Type B pancreatic cell (in vitro differentiated cells): ENCODE data around the gene MOGAT2. TPM values are rescaled to one million over a fixed set of nuclear protein-coding genes. Genes with fewer than 3 reads are reported as not detected.

Source experiments
- DNase-seq: peaks from one replicate; pipeline ENCODE4 v3.0.0; 2021; ENCODE audit warnings: mixed read lengths; ENCODE audit not compliant: unreplicated experiment; ENCODE audit errors: extremely low spot score
- H3K27ac Mint-ChIP-seq: 2 replicates; pipeline ENCODE4 v1.8.0; 2021; ENCODE audit warnings: mild to moderate bottlenecking, mixed read lengths
- H3K27me3 Mint-ChIP-seq: 2 replicates; pipeline ENCODE4 v1.8.0; 2021; ENCODE audit warnings: mixed read lengths
- H3K36me3 Mint-ChIP-seq: 2 replicates; pipeline ENCODE4 v1.8.0; 2021; ENCODE audit warnings: mixed read lengths
- H3K4me1 Mint-ChIP-seq: one replicate; pipeline ENCODE4 v1.8.0; 2021; ENCODE audit warnings: mixed read lengths; ENCODE audit not compliant: unreplicated experiment
- H3K4me3 Mint-ChIP-seq: 2 replicates; pipeline ENCODE4 v1.8.0; 2021; ENCODE audit warnings: mild to moderate bottlenecking, mixed read lengths
- H3K9me3 Mint-ChIP-seq: 2 replicates; pipeline ENCODE4 v1.8.0; 2021; ENCODE audit warnings: mixed read lengths
- CTCF ChIP-seq: fragments of 200-600 bp; sonication (generic); conservative IDR thresholded peaks from 2 replicates; pipeline ENCODE4 v1.5.0; 2021; ENCODE audit warnings: antibody characterized with exemption, mild to moderate bottlenecking
- total RNA-seq: library from RNA; stranded (reverse); gene quantifications from 2 replicates; pipeline ENCODE4 v1.2.1, GENCODE V29; 2021; ENCODE audit warnings: low replicate concordance

The MOGAT2 gene
- total RNA-seq, 1 donor from 2014 or later: 1.2 TPM

GRCh38 chr11:75721852-75722668 lies 4.4 kb downstream of the MOGAT2 start:
- H3K9me3 Mint-ChIP-seq: no peaks in the 10 kb centered on the region
- H3K27me3 Mint-ChIP-seq: no peaks in the 10 kb centered on the region
- peaks cover 8% of the 10 kb centered on the region for H3K4me1 Mint-ChIP-seq
- TF ChIP-seq CTCF: no peak
- no peak for DNase-seq
- no peaks in the 10 kb centered on the region for H3K36me3 Mint-ChIP-seq
- no peak overlapping the region for H3K4me3 Mint-ChIP-seq
- H3K27ac Mint-ChIP-seq: no peak overlapping the region

DNA sequence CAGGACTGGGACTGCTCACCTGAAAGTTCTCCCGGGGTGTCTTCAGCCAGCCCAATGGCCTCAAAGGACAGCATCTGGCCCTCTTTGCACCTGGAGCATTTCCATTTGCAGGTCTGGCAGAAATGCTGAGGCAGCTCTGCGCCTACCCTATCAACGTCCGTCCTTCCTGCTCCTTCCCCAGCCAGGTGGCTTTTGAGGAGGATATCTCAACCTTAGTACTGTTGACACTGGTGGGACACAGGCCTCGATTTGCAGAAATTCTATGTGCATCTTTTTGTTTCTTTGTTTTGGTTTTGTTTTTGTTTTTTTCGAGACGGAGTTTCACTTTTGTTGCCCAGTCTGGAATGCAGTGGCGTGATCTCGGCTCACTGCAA lies 5.0 kb downstream of the MOGAT2 start:
- Mint-ChIP-seq H3K36me3 (no peaks in the 10 kb centered on the region), H3K27me3 (no peaks in the 10 kb centered on the region), H3K4me1 (peaks cover 8% of the 10 kb centered on the region), H3K9me3 (no peaks in the 10 kb centered on the region), H3K4me3 (no peak overlapping the region), H3K27ac (no peak overlapping the region)
- no peak for TF ChIP-seq CTCF
- no peak for DNase-seq

DNA sequence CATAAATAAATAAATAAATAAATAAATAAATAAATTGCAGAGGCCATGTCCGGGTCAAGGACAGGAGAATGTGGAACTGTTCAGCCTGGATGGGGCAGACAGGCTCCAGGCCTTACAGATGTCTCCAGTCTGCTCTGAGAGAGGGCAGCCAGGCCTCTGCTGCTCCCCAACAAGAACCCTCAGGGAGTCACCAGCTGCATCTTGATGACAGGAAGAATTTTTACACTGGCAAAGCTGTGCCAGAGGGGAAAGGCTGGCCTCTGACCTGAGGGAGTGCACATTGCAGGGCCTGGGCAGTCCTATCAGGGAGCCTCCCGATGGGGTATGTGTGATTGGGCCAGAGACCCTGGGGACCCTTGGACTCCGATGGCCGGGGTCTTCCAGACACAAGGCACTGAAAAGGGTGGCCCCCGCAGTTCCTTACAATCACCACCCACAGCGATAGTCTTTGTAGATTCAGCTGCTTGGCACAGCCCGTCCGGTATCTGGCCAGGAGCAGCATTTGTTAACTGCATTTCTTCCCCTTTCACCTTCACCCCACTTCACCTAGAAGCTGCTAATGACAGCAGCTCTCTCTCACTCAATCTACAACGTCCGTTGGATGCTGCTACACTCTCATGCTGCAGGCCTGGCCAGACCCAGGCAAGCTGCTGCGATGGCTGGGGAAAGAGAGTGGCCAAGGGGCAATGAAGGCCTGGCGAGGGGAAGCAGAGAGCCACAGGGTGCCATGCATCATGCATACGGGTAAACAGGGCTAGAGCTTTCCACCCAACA lies 8.1 kb downstream of the MOGAT2 start:
- Mint-ChIP-seq H3K36me3 (no peaks in the 10 kb centered on the region), H3K9me3 (no peaks in the 10 kb centered on the region), H3K27me3 (no peaks in the 10 kb centered on the region), H3K4me3 (no peak overlapping the region), H3K27ac (no peak overlapping the region), H3K4me1 (no peaks in the 10 kb centered on the region)
- no peak for DNase-seq
- TF ChIP-seq CTCF: no peak

- Mint-ChIP-seq H3K36me3 (no peaks in the 10 kb centered on the region), H3K9me3 (no peaks in the 10 kb centered on the region), H3K4me1 (peaks cover 3% of the 10 kb centered on the region), H3K4me3 (no peak overlapping the region), H3K27ac (no peak overlapping the region), H3K27me3 (no peaks in the 10 kb centered on the region)
- no peak for TF ChIP-seq CTCF
- DNase-seq: no peak
These were observed 11.4 kb downstream of the MOGAT2 start for GRCh38 chr11:75728992-75729391.

DNA sequence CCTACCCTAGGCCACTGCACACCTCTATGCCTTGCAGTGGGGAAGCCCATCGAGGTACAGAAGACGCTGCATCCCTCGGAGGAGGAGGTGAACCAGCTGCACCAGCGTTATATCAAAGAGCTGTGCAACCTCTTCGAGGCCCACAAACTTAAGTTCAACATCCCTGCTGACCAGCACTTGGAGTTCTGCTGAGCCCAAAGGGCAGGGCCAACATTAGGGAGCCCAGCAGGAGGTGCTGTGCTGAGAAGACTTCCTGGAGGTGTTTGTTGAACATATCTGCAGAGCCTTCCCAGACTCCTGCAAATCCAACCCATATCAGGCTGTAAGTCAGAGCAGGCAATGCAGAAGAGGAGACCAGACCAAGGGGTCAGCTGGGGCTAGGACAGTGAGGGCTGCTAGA lies 13.5 kb downstream of the MOGAT2 start:
- Mint-ChIP-seq H3K9me3 (no peaks in the 10 kb centered on the region), H3K27me3 (no peaks in the 10 kb centered on the region), H3K36me3 (no peaks in the 10 kb centered on the region), H3K4me1 (peaks cover 4% of the 10 kb centered on the region), H3K4me3 (no peak overlapping the region), H3K27ac (no peak overlapping the region)
- DNase-seq: no peak
- no peak for TF ChIP-seq CTCF
